Keratinocyte (primary cell): ENCODE results near the gene SUCNR1.

ENCODE experiments used
- EZH2 ChIP-seq: IDR thresholded peaks from one replicate; pipeline ENCODE4 v1.6.1; 2012; ENCODE audit warnings: inconsistent platforms, mild to moderate bottlenecking, low read length, moderate library complexity
- TF ChIP-seq, protein P1 (sequence below), 3 experiments: IDR thresholded peaks in 1 of 3; conservative IDR thresholded peaks in 1 of 3; optimal IDR thresholded peaks in 1 of 3; 2 replicates in 2 of 3; 3 replicates in 1 of 3; pipeline versions ENCODE3 to v1.5.1; 2011; ENCODE audit warnings: low read length in 3 of 3, mild to moderate bottlenecking in 3 of 3, moderate library complexity in 2 of 3, control low read depth in 1 of 3, inconsistent platforms in 1 of 3; ENCODE audit not compliant: insufficient read depth in 2 of 3; ENCODE audit errors: extremely low read depth in 1 of 3

DNA sequence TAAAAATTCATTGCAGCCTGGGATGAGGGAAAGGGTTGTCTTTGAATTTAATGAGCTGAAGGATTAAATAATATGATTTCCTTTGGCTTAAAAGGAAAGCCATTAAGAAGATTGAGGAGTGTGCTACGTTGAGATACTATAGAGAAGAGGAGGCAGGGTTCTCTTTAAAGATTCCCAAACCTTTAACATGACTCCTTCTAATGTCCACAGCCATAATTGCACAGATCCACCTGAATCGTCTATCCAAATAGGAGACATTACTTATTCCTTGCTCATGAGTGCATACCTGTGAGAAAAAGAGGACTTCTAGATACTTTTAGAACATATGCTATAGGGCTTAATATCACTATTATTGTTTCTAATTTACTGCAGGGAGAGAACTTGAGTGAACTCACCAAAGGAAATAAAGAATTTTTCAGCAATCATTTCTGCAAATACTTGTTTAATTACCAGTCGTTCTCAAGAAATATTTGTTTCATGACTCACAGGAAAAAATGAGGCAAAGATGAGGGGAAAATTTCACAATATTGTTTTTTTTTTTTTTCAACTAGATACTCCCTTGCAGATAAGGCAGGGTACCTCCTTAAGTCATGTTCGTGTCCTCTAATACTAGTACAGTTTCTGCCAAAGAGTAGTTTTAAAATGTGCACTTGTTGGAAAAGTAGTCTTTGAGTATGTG is 8.9 kb upstream of the SUCNR1 start:
- TF ChIP-seq, protein P1, sequence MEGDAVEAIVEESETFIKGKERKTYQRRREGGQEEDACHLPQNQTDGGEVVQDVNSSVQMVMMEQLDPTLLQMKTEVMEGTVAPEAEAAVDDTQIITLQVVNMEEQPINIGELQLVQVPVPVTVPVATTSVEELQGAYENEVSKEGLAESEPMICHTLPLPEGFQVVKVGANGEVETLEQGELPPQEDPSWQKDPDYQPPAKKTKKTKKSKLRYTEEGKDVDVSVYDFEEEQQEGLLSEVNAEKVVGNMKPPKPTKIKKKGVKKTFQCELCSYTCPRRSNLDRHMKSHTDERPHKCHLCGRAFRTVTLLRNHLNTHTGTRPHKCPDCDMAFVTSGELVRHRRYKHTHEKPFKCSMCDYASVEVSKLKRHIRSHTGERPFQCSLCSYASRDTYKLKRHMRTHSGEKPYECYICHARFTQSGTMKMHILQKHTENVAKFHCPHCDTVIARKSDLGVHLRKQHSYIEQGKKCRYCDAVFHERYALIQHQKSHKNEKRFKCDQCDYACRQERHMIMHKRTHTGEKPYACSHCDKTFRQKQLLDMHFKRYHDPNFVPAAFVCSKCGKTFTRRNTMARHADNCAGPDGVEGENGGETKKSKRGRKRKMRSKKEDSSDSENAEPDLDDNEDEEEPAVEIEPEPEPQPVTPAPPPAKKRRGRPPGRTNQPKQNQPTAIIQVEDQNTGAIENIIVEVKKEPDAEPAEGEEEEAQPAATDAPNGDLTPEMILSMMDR (optimal IDR thresholded peaks at IDR 0.05 in 1 of 3, IDR thresholded peaks at IDR 0.05 in 1 of 3, conservative IDR thresholded peaks at IDR 0.05 in 1 of 3; ENCODE audit: extremely low read depth in 1 of 3, insufficient read depth in 2 of 3, low read length in 3 of 3), result no peak
- TF ChIP-seq EZH2, result no peak
